Left ventricle myocardium inferior (tissue), 1 donor: ENCODE results near the gene TJP3. TPM values are rescaled to one million over a fixed set of nuclear protein-coding genes. Genes with fewer than 3 reads are reported as not detected.

Source experiments
- DNase-seq: peaks from one replicate; pipeline ENCODE4 v3.0.0-alpha.2; 2020
- H3K27ac ChIP-seq: fragments of 200-600 bp; replicated peaks from 2 replicates; pipeline ENCODE4 v1.8.0; 2021
- H3K27me3 ChIP-seq: fragments of 200-600 bp; 2 replicates; pipeline ENCODE4 v1.8.0; 2021; ENCODE audit warnings: low read depth
- H3K36me3 ChIP-seq: fragments of 200-600 bp; 2 replicates; pipeline ENCODE4 v1.8.0; 2021
- H3K4me1 ChIP-seq: fragments of 200-600 bp; 2 replicates; pipeline ENCODE4 v1.8.0; 2021
- H3K4me3 ChIP-seq: fragments of 200-600 bp; 2 replicates; pipeline ENCODE4 v1.8.0; 2021; ENCODE audit warnings: mild to moderate bottlenecking, moderate library complexity
- H3K9me3 ChIP-seq: fragments of 200-600 bp; replicated peaks from 2 replicates; pipeline ENCODE4 v1.8.0; 2021
- intact Hi-C: fragments of 100-400 bp; cut with micrococcal nuclease; formaldehyde crosslinking; loops from one replicate; pipeline ENCODE4 v1.11.0; 2022
- total RNA-seq: library from RNA; stranded (reverse); fragmentation: NEBNext Ultra II Directional; extraction: Animal tissue kit (Norgen Biotek cat#: 25700); gene quantifications from one replicate; pipeline ENCODE4 v1.2.1, GENCODE V29; 2021
- TF ChIP-seq, protein P1 (sequence below): fragments of 200-600 bp; IDR thresholded peaks from 2 replicates; pipeline ENCODE4 v1.8.0; 2021; ENCODE audit warnings: antibody characterized with exemption, mild to moderate bottlenecking, borderline replicate concordance
- donor health status: DM: no; HTN: yes; CAD: no; lungs with severe emphysema.

Gene TJP3
- total RNA-seq, 1 donor from 2014 or later, result not detected

DNA sequence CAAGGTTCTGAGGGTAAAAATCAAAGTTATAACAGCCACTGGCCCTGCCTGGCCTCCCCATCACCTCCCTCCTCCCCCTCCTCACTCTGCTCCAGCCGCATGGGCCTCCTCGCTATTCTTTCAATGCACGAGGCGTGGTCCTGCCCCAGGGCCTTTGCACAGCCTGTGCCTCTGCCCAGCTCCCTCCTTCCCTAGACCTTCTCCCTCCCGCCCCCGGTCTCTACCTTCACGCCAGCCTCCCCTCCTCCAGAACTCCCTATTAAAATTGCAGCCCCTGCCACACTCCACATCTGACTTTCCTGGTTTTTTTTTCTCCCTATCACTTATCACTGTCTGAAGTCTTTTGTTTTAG, 60.5 kb downstream of the TJP3 start:
- no peak overlapping the region for H3K4me3 ChIP-seq
- TF ChIP-seq, protein P1, sequence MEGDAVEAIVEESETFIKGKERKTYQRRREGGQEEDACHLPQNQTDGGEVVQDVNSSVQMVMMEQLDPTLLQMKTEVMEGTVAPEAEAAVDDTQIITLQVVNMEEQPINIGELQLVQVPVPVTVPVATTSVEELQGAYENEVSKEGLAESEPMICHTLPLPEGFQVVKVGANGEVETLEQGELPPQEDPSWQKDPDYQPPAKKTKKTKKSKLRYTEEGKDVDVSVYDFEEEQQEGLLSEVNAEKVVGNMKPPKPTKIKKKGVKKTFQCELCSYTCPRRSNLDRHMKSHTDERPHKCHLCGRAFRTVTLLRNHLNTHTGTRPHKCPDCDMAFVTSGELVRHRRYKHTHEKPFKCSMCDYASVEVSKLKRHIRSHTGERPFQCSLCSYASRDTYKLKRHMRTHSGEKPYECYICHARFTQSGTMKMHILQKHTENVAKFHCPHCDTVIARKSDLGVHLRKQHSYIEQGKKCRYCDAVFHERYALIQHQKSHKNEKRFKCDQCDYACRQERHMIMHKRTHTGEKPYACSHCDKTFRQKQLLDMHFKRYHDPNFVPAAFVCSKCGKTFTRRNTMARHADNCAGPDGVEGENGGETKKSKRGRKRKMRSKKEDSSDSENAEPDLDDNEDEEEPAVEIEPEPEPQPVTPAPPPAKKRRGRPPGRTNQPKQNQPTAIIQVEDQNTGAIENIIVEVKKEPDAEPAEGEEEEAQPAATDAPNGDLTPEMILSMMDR, result no peak
- H3K27ac ChIP-seq, result no peak overlapping the region
- H3K27me3 ChIP-seq, result no peaks in the 10 kb centered on the region
- intact Hi-C loops, result no loop called here
- H3K4me1 ChIP-seq, result peaks cover 4% of the 10 kb centered on the region
- no peaks in the 10 kb centered on the region for H3K9me3 ChIP-seq
- DNase-seq, result no peak
- peaks cover 41% of the 10 kb centered on the region for H3K36me3 ChIP-seq

DNA sequence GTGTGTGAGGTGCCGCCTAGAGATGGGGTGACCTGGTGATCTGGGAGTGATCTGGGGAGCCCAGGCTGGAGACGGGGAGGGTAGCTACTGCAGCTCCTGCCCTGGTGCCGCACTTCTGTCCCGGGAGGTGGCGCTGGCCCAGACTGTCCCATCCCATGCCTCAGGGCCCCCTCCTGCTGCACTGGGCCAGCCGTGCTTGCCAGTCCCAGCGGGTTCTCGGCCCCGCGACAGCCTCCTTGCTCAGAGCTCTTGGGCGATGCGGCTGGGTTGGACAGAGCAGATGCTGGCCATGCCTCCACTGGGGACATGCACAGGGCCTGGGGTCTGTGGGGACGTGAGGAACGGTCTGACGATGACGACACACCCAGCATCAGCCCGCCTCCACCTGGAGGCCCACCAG, 61.3 kb downstream of the TJP3 start:
- Histone ChIP-seq H3K4me1 (no peaks in the 10 kb centered on the region), H3K36me3 (peaks cover 41% of the 10 kb centered on the region), H3K4me3 (no peak overlapping the region), H3K27me3 (no peaks in the 10 kb centered on the region), H3K27ac (no peak overlapping the region), H3K9me3 (no peaks in the 10 kb centered on the region)
- DNase-seq, result no peak
- TF ChIP-seq, protein P1, result no peak
- intact Hi-C loops, result no loop called here

DNA sequence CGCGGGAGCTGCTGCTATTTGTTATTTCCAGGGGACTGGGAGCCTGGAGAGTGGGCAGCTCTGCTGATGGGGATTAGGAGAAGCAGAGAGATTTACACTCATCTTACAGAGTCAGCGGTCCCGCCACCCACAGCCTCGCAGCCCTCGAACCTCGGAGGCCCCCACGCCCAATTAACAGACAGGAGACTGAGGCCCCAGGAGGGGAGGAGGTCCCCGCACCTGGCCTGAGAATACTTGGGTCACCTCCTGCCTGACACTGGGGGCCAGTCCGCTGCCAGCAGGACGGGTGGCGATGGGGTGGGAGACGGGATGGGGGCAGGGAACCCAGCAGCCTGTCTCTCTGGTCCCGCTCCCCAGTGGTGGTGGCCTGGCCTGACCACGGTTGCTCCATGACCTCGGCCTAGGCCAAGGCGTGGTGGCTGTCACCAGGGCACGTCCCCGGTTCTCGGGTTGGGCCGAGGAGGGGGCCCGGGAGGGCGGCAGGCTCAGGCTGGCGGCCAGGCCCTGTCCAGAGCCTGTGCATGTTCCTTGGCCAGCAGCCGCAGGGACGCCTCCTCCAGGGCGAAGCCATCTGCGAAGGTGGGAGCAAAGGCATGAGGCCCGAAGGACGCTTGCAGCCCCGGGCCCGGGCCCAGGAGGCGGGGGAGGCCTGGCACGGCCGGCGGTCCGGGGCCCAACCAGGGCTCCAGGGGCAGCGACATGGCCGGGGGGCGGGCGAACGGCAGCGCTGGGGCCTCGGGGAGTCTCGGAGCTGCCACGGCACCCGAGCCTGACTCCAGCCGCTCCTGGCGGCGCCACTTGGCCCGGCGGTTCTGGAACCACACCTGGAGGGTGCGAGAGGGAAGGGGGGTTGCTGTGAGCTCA, 62.2 kb downstream of the TJP3 start:
- H3K4me3 ChIP-seq, result no peak overlapping the region
- TF ChIP-seq, protein P1, result no peak
- no peaks in the 10 kb centered on the region for H3K4me1 ChIP-seq
- H3K27me3 ChIP-seq, result no peaks in the 10 kb centered on the region
- no peak for DNase-seq
- H3K36me3 ChIP-seq, result peaks cover 35% of the 10 kb centered on the region
- H3K9me3 ChIP-seq, result no peaks in the 10 kb centered on the region
- intact Hi-C loops, result no loop called here
- H3K27ac ChIP-seq, result no peak overlapping the region

GRCh38 chr19:3771000-3771905, 63.1 kb downstream of the TJP3 start:
- peaks cover 26% of the 10 kb centered on the region for H3K36me3 ChIP-seq
- intact Hi-C loops, result no loop called here
- DNase-seq, result no peak
- H3K27ac ChIP-seq, result no peak overlapping the region
- TF ChIP-seq, protein P1, result no peak
- no peaks in the 10 kb centered on the region for H3K4me1 ChIP-seq
- H3K4me3 ChIP-seq, result no peak overlapping the region
- H3K27me3 ChIP-seq, result no peaks in the 10 kb centered on the region
- H3K9me3 ChIP-seq, result no peaks in the 10 kb centered on the region

DNA sequence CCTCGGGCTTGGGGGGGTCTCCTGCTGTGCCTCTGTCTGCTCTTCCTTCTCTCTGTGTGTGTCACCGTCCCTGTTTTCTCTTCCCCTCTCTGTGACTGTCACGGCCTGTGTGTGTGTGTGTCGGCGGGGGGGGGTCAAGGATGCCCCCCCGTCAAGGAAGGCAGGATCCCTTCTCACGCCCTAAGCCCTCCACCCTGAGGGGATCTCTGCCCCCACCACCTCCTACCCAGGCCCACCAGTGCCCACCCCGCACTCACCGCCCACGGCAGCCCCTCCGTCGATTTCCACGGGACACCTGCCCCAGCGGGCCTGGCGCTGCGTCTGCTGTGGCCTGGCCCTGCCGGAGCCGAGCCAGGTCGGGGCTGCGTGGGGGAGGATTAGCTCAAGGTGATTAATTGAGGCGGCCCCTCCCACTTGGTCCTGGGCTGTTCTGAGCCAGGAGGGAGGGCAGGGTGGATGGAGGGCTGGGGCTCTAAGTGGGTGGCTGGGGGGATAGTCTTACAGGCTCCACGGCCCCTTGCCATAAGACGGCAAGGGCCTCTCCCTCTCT, 63.8 kb downstream of the TJP3 start, which contains the start of gene RAX2:
RAX2 (minus strand) TSS at position 323 of the 550 bp plus-strand sequence. CDS start 486 bp downstream, outside the sequence.
- intact Hi-C loops, result no loop called here
- no peak for DNase-seq

More for the DNA sequence above, 63.8 kb downstream of the TJP3 start, which contains the start of gene RAX2:
- H3K27me3 ChIP-seq, result no peaks in the 10 kb centered on the region
- TF ChIP-seq, protein P1, result no peak
- no peak within 1 kb of the TSS for H3K27ac ChIP-seq
- no peaks in the 10 kb centered on the region for H3K4me1 ChIP-seq
- peaks cover 19% of the 10 kb centered on the region for H3K36me3 ChIP-seq
- no peak within 1 kb of the TSS for H3K4me3 ChIP-seq
- H3K9me3 ChIP-seq, result no peaks in the 10 kb centered on the region
